Activated CD8-positive, alpha-beta memory T cell treated with anti-CD3 and anti-CD28 coated beads, Interleukin-2, amount 50 U/mL, for 1 hour (primary cell): ENCODE measurements around the gene RNF4.
A peak's percentile ranks its signal among the peaks of the same experiment; 100 is the strongest.
"Not testable (repeated sequence)": the region's sequence is repeated elsewhere in the genome, so short reads cannot be mapped to it uniquely, and the experiment has no call there.

Source experiments
- DNase-seq: peaks from one replicate; pipeline ENCODE4 v3.0.0-alpha.2; 2020; ENCODE audit errors: extremely low read depth

The RNF4 gene

GRCh38 chr4:2534904-2535375 is 66.0 kb downstream of the RNF4 start:
- no peak for DNase-seq

GRCh38 chr4:2535376-2536192 is 66.7 kb downstream of the RNF4 start:
- DNase-seq, result no peak

GRCh38 chr4:2536193-2537010 is 67.5 kb downstream of the RNF4 start, which contains the start of gene FAM193A:
Gene FAM193A, plus strand, starts transcription at chr4:2536647. Its CDS starts 269 bp downstream, at chr4:2536916.
- DNase-seq, result peak; percentile 94

- DNase-seq, result no peak
Measured at GRCh38 chr4:2537011-2537830, 68.3 kb downstream of the RNF4 start.

GRCh38 chr4:2543580-2544191 is 74.8 kb downstream of the RNF4 start:
- DNase-seq, result not testable (repeated sequence)

- DNase-seq, result no peak
Measured at GRCh38 chr4:2545321-2546013, 76.6 kb downstream of the RNF4 start.

- no peak for DNase-seq
Measured at GRCh38 chr4:2546286-2546823, 77.4 kb downstream of the RNF4 start.

GRCh38 chr4:2546961-2547691 is 78.2 kb downstream of the RNF4 start:
- DNase-seq, result not testable (repeated sequence)

- no peak for DNase-seq
Measured at GRCh38 chr4:2551118-2551517, 82.2 kb downstream of the RNF4 start.

- no peak for DNase-seq
Measured at GRCh38 chr4:2552806-2553205, 83.9 kb downstream of the RNF4 start.

GRCh38 chr4:2558301-2558700 is 89.4 kb downstream of the RNF4 start:
- DNase-seq, result no peak

GRCh38 chr4:2560167-2560566 is 91.3 kb downstream of the RNF4 start:
- DNase-seq, result no peak
